ENCODE data around the gene KCNMA1. TPM values are rescaled to one million over a fixed set of nuclear protein-coding genes. Genes with fewer than 3 reads are reported as not detected.

Gene KCNMA1
- total and polyA plus RNA-seq, 2 donors (not counting 1 experiment from before 2014, with no cell fraction given): 0.82 to 3.1 TPM

DNA sequence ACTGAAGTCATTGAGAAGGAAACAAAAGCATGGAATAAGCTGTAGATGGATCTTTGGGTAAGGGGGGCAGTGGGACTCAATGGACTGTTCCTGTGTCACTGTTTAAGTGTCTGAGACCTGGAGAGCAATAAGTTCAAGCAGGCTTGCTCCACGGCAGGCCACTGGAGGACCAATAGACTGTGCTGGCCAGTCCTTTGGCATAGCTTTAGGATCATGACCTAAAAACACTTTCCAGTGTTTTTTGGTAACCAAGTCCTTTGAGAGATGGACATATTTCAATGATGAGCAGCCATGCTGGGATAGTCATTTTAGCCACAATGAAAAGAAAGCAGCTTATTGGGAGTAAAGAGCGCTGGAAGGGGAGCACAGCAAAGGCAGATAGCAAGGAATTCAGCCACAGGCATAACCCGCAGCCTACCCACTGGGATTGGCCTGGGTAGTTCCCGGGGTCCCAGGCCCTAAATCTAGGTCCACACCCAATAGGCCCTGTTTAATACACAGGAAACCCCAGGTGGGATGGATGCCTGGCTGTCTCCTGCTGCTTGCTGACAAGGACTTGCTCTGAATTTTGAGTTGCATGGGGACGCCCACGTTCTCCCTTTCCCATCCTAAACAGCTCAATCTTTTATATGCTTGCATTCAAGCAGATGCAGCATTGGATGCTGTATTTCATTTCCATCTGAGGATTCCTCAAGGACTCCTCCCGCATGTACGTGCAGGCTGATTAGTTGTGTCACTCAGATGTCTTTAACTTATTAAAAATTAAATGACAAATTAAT, 727.2 kb downstream of the KCNMA1 start:
- Histone ChIP-seq H3K4me3 (ENCODE audit: control extremely low read depth in 1 of 5, extremely low read depth in 1 of 5, insufficient read depth in 1 of 5, low read depth in 2 of 5, low read length in 4 of 5) (no peak overlapping the region), H3K27ac (ENCODE audit: low read length in 2 of 2) (no peak overlapping the region), H3K36me3 (replicated peaks in 1 of 2; ENCODE audit: control extremely low read depth in 1 of 2, control insufficient read depth in 1 of 2, extremely low read depth in 1 of 2, insufficient read depth in 2 of 2, low read length in 1 of 2) (no peaks in the 10 kb centered on the region), H3K4me1 (ENCODE audit: control insufficient read depth in 2 of 2, insufficient read depth in 2 of 2, low read length in 2 of 2) (no peaks in the 10 kb centered on the region), H3K9ac (ENCODE audit: low read length) (no peak overlapping the region), H3K27me3 (replicated peaks in 1 of 4; ENCODE audit: control extremely low read depth in 1 of 4, control insufficient read depth in 3 of 4, insufficient read depth in 4 of 4, low read length in 3 of 4) (no peaks in the 10 kb centered on the region), H3K4me2 (replicated peaks; ENCODE audit: low read depth, low read length, poor library complexity, severe bottlenecking) (no peak overlapping the region), H4K20me1 (ENCODE audit: control insufficient read depth, insufficient read depth, low read length, poor library complexity, severe bottlenecking) (no peaks in the 10 kb centered on the region), H3K79me2 (ENCODE audit: control insufficient read depth, insufficient read depth, low read length) (no peaks in the 10 kb centered on the region), H3K9me3 (ENCODE audit: control extremely low read depth in 1 of 3, control insufficient read depth in 2 of 3, insufficient read depth in 1 of 3, low read length in 2 of 3) (no peaks in the 10 kb centered on the region), H2AFZ (ENCODE audit: insufficient read depth, low read depth, low read length, poor library complexity, severe bottlenecking) (no peak overlapping the region)
- no peak for TF ChIP-seq EZH2 (IDR thresholded peaks at IDR 0.05; ENCODE audit: borderline replicate concordance, insufficient read depth, low read depth, low read length, poor library complexity, severe bottlenecking)
- TF ChIP-seq, protein P1, sequence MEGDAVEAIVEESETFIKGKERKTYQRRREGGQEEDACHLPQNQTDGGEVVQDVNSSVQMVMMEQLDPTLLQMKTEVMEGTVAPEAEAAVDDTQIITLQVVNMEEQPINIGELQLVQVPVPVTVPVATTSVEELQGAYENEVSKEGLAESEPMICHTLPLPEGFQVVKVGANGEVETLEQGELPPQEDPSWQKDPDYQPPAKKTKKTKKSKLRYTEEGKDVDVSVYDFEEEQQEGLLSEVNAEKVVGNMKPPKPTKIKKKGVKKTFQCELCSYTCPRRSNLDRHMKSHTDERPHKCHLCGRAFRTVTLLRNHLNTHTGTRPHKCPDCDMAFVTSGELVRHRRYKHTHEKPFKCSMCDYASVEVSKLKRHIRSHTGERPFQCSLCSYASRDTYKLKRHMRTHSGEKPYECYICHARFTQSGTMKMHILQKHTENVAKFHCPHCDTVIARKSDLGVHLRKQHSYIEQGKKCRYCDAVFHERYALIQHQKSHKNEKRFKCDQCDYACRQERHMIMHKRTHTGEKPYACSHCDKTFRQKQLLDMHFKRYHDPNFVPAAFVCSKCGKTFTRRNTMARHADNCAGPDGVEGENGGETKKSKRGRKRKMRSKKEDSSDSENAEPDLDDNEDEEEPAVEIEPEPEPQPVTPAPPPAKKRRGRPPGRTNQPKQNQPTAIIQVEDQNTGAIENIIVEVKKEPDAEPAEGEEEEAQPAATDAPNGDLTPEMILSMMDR (IDR thresholded peaks at IDR 0.05): no peak
- intact Hi-C loops (cut with micrococcal nuclease): no loop called here
- CTCF ChIA-PET: no interaction called here
- WGBS (ENCODE audit: insufficient coverage): 87% methylated on average over 6 of the region's 8 CpGs
- H3K27ac Mint-ChIP-seq: no peak overlapping the region
- POLR2A ChIA-PET: no interaction called here
- no peak for DNase-seq
- H3K27me3 Mint-ChIP-seq: no peaks in the 10 kb centered on the region
- H3K4me3 Mint-ChIP-seq: no peak overlapping the region
- ATAC-seq (ENCODE audit: low read depth): no peak
- H3K9me3 Mint-ChIP-seq (ENCODE audit: insufficient read depth): no peaks in the 10 kb centered on the region
- no peaks in the 10 kb centered on the region for H3K4me1 Mint-ChIP-seq

GRCh38 chr10:76906256-76906655, 731.4 kb downstream of the KCNMA1 start:
- no peak for DNase-seq
- no peaks in the 10 kb centered on the region for H3K36me3 ChIP-seq (replicated peaks in 1 of 2; ENCODE audit: control extremely low read depth in 1 of 2, control insufficient read depth in 1 of 2, extremely low read depth in 1 of 2, insufficient read depth in 2 of 2, low read length in 1 of 2)
- H3K27ac ChIP-seq (ENCODE audit: low read length in 2 of 2): no peak overlapping the region
- Mint-ChIP-seq H3K27me3 (no peaks in the 10 kb centered on the region), H3K9me3 (ENCODE audit: insufficient read depth) (no peaks in the 10 kb centered on the region), H3K4me1 (no peaks in the 10 kb centered on the region), H3K4me3 (no peak overlapping the region), H3K27ac (no peak overlapping the region)
- no peak overlapping the region for H3K9ac ChIP-seq (ENCODE audit: low read length)
- H3K4me2 ChIP-seq (replicated peaks; ENCODE audit: low read depth, low read length, poor library complexity, severe bottlenecking): no peak overlapping the region
- TF ChIP-seq, protein P1 (IDR thresholded peaks at IDR 0.05): no peak
- TF ChIP-seq EZH2 (IDR thresholded peaks at IDR 0.05; ENCODE audit: borderline replicate concordance, insufficient read depth, low read depth, low read length, poor library complexity, severe bottlenecking): no peak
- H4K20me1 ChIP-seq (ENCODE audit: control insufficient read depth, insufficient read depth, low read length, poor library complexity, severe bottlenecking): no peaks in the 10 kb centered on the region
- H2AFZ ChIP-seq (ENCODE audit: insufficient read depth, low read depth, low read length, poor library complexity, severe bottlenecking): no peak overlapping the region
- no peak for ATAC-seq (ENCODE audit: low read depth)
- H3K4me1 ChIP-seq (ENCODE audit: control insufficient read depth in 2 of 2, insufficient read depth in 2 of 2, low read length in 2 of 2): no peaks in the 10 kb centered on the region
- intact Hi-C loops (cut with micrococcal nuclease): no loop called here
- H3K9me3 ChIP-seq (ENCODE audit: control extremely low read depth in 1 of 3, control insufficient read depth in 2 of 3, insufficient read depth in 1 of 3, low read length in 2 of 3): no peaks in the 10 kb centered on the region
- CTCF ChIA-PET: no interaction called here
- no peaks in the 10 kb centered on the region for H3K27me3 ChIP-seq (replicated peaks in 1 of 4; ENCODE audit: control extremely low read depth in 1 of 4, control insufficient read depth in 3 of 4, insufficient read depth in 4 of 4, low read length in 3 of 4)
- POLR2A ChIA-PET: no interaction called here
- H3K79me2 ChIP-seq (ENCODE audit: control insufficient read depth, insufficient read depth, low read length): no peaks in the 10 kb centered on the region
- 100% methylated on average over 1 of the region's 2 CpGs for WGBS (ENCODE audit: insufficient coverage)
- no peak overlapping the region for H3K4me3 ChIP-seq (ENCODE audit: control extremely low read depth in 1 of 5, extremely low read depth in 1 of 5, insufficient read depth in 1 of 5, low read depth in 2 of 5, low read length in 4 of 5)

Measured in B cell (primary cell).